ENCODE data around the gene MYH11. TPM values are rescaled to one million over a fixed set of nuclear protein-coding genes. Genes with fewer than 3 reads are reported as not detected.
A peak's percentile ranks its signal among the peaks of the same experiment; 100 is the strongest.

Gene MYH11
- polyA plus RNA-seq, 1 donor (not counting 4 experiments of a cell fraction or from before 2014, with no cell fraction given), result not detected

DNA sequence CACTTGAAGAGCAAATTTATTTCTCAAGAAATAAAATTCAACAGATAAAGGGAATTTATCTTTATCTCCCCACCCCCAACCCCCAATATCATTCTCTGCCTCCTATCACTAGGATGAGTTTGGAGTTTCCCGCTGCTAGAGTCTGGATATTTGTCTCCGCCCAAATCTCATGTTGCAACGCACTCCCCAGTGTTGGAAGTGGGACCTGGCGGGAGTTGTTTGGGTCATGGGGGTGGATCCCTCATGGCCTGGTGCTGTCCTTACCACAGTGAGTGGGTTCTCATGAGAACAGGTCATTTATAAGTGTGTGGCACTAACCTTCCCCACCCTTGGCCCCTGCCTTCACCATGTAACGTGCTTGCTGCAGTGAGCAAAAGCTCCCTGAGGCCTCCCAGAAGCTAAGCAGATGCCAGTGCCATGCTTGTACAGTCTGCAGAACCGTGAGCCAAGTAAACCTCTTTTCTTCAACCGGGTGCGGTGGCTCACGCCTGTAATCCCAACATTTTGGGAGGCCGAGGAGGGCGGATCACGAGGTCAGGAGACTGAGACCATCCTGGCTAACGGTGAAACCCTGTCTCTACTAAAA lies 25.1 kb upstream of the MYH11 start:
- Histone ChIP-seq H3K4me1 (ENCODE audit: control insufficient read depth, extremely low read depth, insufficient read depth, low read length) (peaks cover 20% of the 10 kb centered on the region), H3K9me1 (ENCODE audit: control insufficient read depth, extremely low read depth, insufficient read depth, low read length) (no peaks in the 10 kb centered on the region), H3K4me3 (ENCODE audit: control insufficient read depth in 2 of 3, extremely low read depth in 1 of 3, insufficient read depth in 2 of 3, low read depth in 1 of 3, low read length in 3 of 3) (no peak overlapping the region), H3K36me3 (ENCODE audit: control insufficient read depth in 2 of 2, extremely low read depth in 1 of 2, insufficient read depth in 2 of 2, low read length in 2 of 2) (peaks cover 11 to 23% of the 10 kb centered on the region in 2 experiments), H3K79me2 (ENCODE audit: control insufficient read depth, insufficient read depth, low read length) (peaks cover 48% of the 10 kb centered on the region), H2AFZ (ENCODE audit: control insufficient read depth, low read length) (no peak overlapping the region), H3K9me3 (ENCODE audit: control insufficient read depth, low read depth, low read length) (no peaks in the 10 kb centered on the region), H3K27me3 (ENCODE audit: control insufficient read depth, extremely low read depth, insufficient read depth, low read length) (no peaks in the 10 kb centered on the region), H4K20me1 (ENCODE audit: control insufficient read depth, extremely low read depth, insufficient read depth, low read length) (no peaks in the 10 kb centered on the region), H3K27ac (ENCODE audit: control insufficient read depth, insufficient read depth, low read length) (no peak overlapping the region), H3K4me2 (ENCODE audit: control insufficient read depth, extremely low read depth, insufficient read depth, low read depth, low read length) (no peak overlapping the region), H3K9ac (ENCODE audit: control insufficient read depth, extremely low read depth, insufficient read depth, low read length) (no peak overlapping the region)
- no peak for TF ChIP-seq EZH2 (IDR thresholded peaks at IDR 0.05; ENCODE audit: low read length)
- TF ChIP-seq, protein P1, sequence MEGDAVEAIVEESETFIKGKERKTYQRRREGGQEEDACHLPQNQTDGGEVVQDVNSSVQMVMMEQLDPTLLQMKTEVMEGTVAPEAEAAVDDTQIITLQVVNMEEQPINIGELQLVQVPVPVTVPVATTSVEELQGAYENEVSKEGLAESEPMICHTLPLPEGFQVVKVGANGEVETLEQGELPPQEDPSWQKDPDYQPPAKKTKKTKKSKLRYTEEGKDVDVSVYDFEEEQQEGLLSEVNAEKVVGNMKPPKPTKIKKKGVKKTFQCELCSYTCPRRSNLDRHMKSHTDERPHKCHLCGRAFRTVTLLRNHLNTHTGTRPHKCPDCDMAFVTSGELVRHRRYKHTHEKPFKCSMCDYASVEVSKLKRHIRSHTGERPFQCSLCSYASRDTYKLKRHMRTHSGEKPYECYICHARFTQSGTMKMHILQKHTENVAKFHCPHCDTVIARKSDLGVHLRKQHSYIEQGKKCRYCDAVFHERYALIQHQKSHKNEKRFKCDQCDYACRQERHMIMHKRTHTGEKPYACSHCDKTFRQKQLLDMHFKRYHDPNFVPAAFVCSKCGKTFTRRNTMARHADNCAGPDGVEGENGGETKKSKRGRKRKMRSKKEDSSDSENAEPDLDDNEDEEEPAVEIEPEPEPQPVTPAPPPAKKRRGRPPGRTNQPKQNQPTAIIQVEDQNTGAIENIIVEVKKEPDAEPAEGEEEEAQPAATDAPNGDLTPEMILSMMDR (optimal IDR thresholded peaks at IDR 0.05 in 1 of 3, IDR thresholded peaks at IDR 0.05 in 1 of 3, conservative IDR thresholded peaks at IDR 0.05 in 1 of 3; ENCODE audit: extremely low read depth in 1 of 3, insufficient read depth in 2 of 3, low read length in 3 of 3), result no peak
- DNase-seq (ENCODE audit: low read depth, low spot score), result no peak
- FAIRE-seq, result no peak
- dilution Hi-C loops (cut with MboI; ENCODE audit: extremely low pct_ligation_motif_present, low sequenced_read_pairs), result loop anchor here (25.0 kb wide), 1 partner anchor 105 kb away; no protein-coding TSS in a partner anchor

GRCh38 chr16:15880434-15881308 lies 23.8 kb upstream of the MYH11 start:
- no peak overlapping the region for H3K9ac ChIP-seq (ENCODE audit: control insufficient read depth, extremely low read depth, insufficient read depth, low read length)
- peaks cover 14% of the 10 kb centered on the region for H3K4me1 ChIP-seq (ENCODE audit: control insufficient read depth, extremely low read depth, insufficient read depth, low read length)
- no peaks in the 10 kb centered on the region for H3K9me3 ChIP-seq (ENCODE audit: control insufficient read depth, low read depth, low read length)
- dilution Hi-C loops (cut with MboI; ENCODE audit: extremely low pct_ligation_motif_present, low sequenced_read_pairs), result loop anchor here (25.0 kb wide), 1 partner anchor 107 kb away; no protein-coding TSS in a partner anchor
- no peaks in the 10 kb centered on the region for H3K9me1 ChIP-seq (ENCODE audit: control insufficient read depth, extremely low read depth, insufficient read depth, low read length)
- H3K79me2 ChIP-seq (ENCODE audit: control insufficient read depth, insufficient read depth, low read length), result peaks cover 35% of the 10 kb centered on the region
- no peak overlapping the region for H3K4me3 ChIP-seq (ENCODE audit: control insufficient read depth in 2 of 3, extremely low read depth in 1 of 3, insufficient read depth in 2 of 3, low read depth in 1 of 3, low read length in 3 of 3)
- peaks cover 11 to 23% of the 10 kb centered on the region in 2 experiments for H3K36me3 ChIP-seq (ENCODE audit: control insufficient read depth in 2 of 2, extremely low read depth in 1 of 2, insufficient read depth in 2 of 2, low read length in 2 of 2)
- no peak overlapping the region for H3K4me2 ChIP-seq (ENCODE audit: control insufficient read depth, extremely low read depth, insufficient read depth, low read depth, low read length)
- peak overlapping the region; percentile 15 for H3K27ac ChIP-seq (ENCODE audit: control insufficient read depth, insufficient read depth, low read length)
- TF ChIP-seq, protein P1 (optimal IDR thresholded peaks at IDR 0.05 in 1 of 3, IDR thresholded peaks at IDR 0.05 in 1 of 3, conservative IDR thresholded peaks at IDR 0.05 in 1 of 3; ENCODE audit: extremely low read depth in 1 of 3, insufficient read depth in 2 of 3, low read length in 3 of 3), result no peak
- TF ChIP-seq EZH2 (IDR thresholded peaks at IDR 0.05; ENCODE audit: low read length), result no peak
- H3K27me3 ChIP-seq (ENCODE audit: control insufficient read depth, extremely low read depth, insufficient read depth, low read length), result no peaks in the 10 kb centered on the region
- no peaks in the 10 kb centered on the region for H4K20me1 ChIP-seq (ENCODE audit: control insufficient read depth, extremely low read depth, insufficient read depth, low read length)
- FAIRE-seq (no peak), DNase-seq (ENCODE audit: low read depth, low spot score) (no peak)
- no peak overlapping the region for H2AFZ ChIP-seq (ENCODE audit: control insufficient read depth, low read length)
